ENCODE results near the gene ZNF165.

Gene ZNF165

GRCh38 chr6:28134015-28134414, 53.6 kb downstream of the ZNF165 start (continued):
- no peak for TF ChIP-seq PPARA (CRISPR knock-in tag; IDR thresholded peaks at IDR 0.05; ENCODE audit: borderline replicate concordance)
- no peak for TF ChIP-seq ZNF565 (CRISPR knock-in tag; conservative IDR thresholded peaks at IDR 0.05; ENCODE audit: low read depth)
- TF ChIP-seq TCF4 (CRISPR knock-in tag; IDR thresholded peaks at IDR 0.05; ENCODE audit: borderline replicate concordance): no peak

GRCh38 chr6:28134716-28135115, 54.3 kb downstream of the ZNF165 start:
- TF ChIP-seq ZFP30 (CRISPR knock-in tag; IDR thresholded peaks at IDR 0.05) (no peak), ZNF70 (CRISPR knock-in tag; IDR thresholded peaks at IDR 0.05) (no peak), POU6F1 (CRISPR knock-in tag; IDR thresholded peaks at IDR 0.05; ENCODE audit: borderline replicate concordance, low read depth) (no peak), RARB (CRISPR knock-in tag; IDR thresholded peaks at IDR 0.05) (no peak), ARNTL (CRISPR knock-in tag; IDR thresholded peaks at IDR 0.05; ENCODE audit: borderline replicate concordance, low read depth) (no peak), BACH2 (CRISPR knock-in tag; IDR thresholded peaks at IDR 0.05; ENCODE audit: borderline replicate concordance) (no peak), TCF4 (CRISPR knock-in tag; IDR thresholded peaks at IDR 0.05; ENCODE audit: borderline replicate concordance) (no peak), SNAI2 (CRISPR knock-in tag; IDR thresholded peaks at IDR 0.05) (no peak), PATZ1 (CRISPR knock-in tag; IDR thresholded peaks at IDR 0.05; ENCODE audit: borderline replicate concordance) (no peak), ZNF565 (CRISPR knock-in tag; conservative IDR thresholded peaks at IDR 0.05; ENCODE audit: low read depth) (no peak)
- no peak for ATAC-seq

- ATAC-seq: no peak
Measured at GRCh38 chr6:28135393-28135792, 55.0 kb downstream of the ZNF165 start.

GRCh38 chr6:28136585-28137504, 56.5 kb downstream of the ZNF165 start:
- ATAC-seq: peak; percentile 80
- TF ChIP-seq TCF4 (CRISPR knock-in tag; IDR thresholded peaks at IDR 0.05; ENCODE audit: borderline replicate concordance) (peak; percentile 30; the same call in 1 of the 2 replicates), ZNF8 (CRISPR knock-in tag; IDR thresholded peaks at IDR 0.05) (peak; percentile 22; the same call in 1 of the 2 replicates), CREB5 (CRISPR knock-in tag; IDR thresholded peaks at IDR 0.05; ENCODE audit: low read depth) (no peak), TSHZ2 (CRISPR knock-in tag; IDR thresholded peaks at IDR 0.05) (no peak), ZFP3 (CRISPR knock-in tag; IDR thresholded peaks at IDR 0.05) (peak; percentile 57; the same call in 1 of the 2 replicates), PATZ1 (CRISPR knock-in tag; IDR thresholded peaks at IDR 0.05; ENCODE audit: borderline replicate concordance) (peak; percentile 11; the same call in 1 of the 2 replicates)

More at GRCh38 chr6:28135393-28135792, 55.0 kb downstream of the ZNF165 start:
- TF ChIP-seq TCF4 (CRISPR knock-in tag; IDR thresholded peaks at IDR 0.05; ENCODE audit: borderline replicate concordance): no peak
- no peak for TF ChIP-seq RARB (CRISPR knock-in tag; IDR thresholded peaks at IDR 0.05)
- no peak for TF ChIP-seq CSDC2 (CRISPR knock-in tag; IDR thresholded peaks at IDR 0.05)
- no peak for TF ChIP-seq BACH2 (CRISPR knock-in tag; IDR thresholded peaks at IDR 0.05; ENCODE audit: borderline replicate concordance)
- no peak for TF ChIP-seq ZFP3 (CRISPR knock-in tag; IDR thresholded peaks at IDR 0.05)

Measured in SK-N-SH treated with all-trans-retinoic acid at 6 μM for 48 hours (cell line).